Loucy (cell line): Measurements from ENCODE around the gene DDX10.

Experiments used
- H2AFZ ChIP-seq: fragments of 200-600 bp; sonication (generic); 2 replicates; pipeline ENCODE4 v1.6.0; 2016; ENCODE audit warnings: antibody characterized with exemption, mild to moderate bottlenecking, low read length, moderate library complexity
- H3F3A ChIP-seq: fragments of 200-600 bp; 2 replicates; pipeline ENCODE4 v1.6.0; 2016; ENCODE audit warnings: antibody characterized with exemption, low read depth, mild to moderate bottlenecking
- H3K27me3 ChIP-seq: fragments of 200-600 bp; sonication (generic); 2 replicates; pipeline ENCODE4 v1.6.1; 2014; ENCODE audit warnings: low read length, mild to moderate bottlenecking; ENCODE audit not compliant: insufficient read depth, poor library complexity, severe bottlenecking
- H3K36me3 ChIP-seq: fragments of 200-600 bp; sonication (generic); 2 replicates; pipeline ENCODE4 v1.6.1; 2016; ENCODE audit warnings: low read length; ENCODE audit not compliant: insufficient read depth
- H3K4me1 ChIP-seq: fragments of 200-600 bp; sonication (generic); 2 replicates; pipeline ENCODE4 v1.5.1; 2014; ENCODE audit warnings: low read length, mild to moderate bottlenecking; ENCODE audit not compliant: insufficient read depth, poor library complexity, severe bottlenecking
- H3K4me2 ChIP-seq: fragments of 200-600 bp; sonication (generic); 2 replicates; pipeline ENCODE4 v1.6.0; 2014; ENCODE audit warnings: antibody characterized with exemption, low read length, low read depth, mild to moderate bottlenecking; ENCODE audit not compliant: poor library complexity, severe bottlenecking
- H3K4me3 ChIP-seq: fragments of 200-600 bp; sonication (generic); 2 replicates; pipeline ENCODE4 v1.5.1; 2014; ENCODE audit warnings: low read length, mild to moderate bottlenecking, mixed read lengths; ENCODE audit not compliant: poor library complexity, severe bottlenecking
- H3K79me2 ChIP-seq: fragments of 200-600 bp; sonication (generic); 2 replicates; pipeline ENCODE4 v1.6.1; 2014; ENCODE audit warnings: low read length; ENCODE audit not compliant: insufficient read depth
- H3K9ac ChIP-seq: fragments of 200-600 bp; sonication (generic); 2 replicates; pipeline ENCODE4 v1.6.0; 2014; ENCODE audit warnings: mild to moderate bottlenecking, low read depth, low read length, moderate library complexity; ENCODE audit not compliant: poor library complexity, severe bottlenecking
- H3K9me2 ChIP-seq: fragments of 200-600 bp; sonication (generic); replicated peaks from 2 replicates; pipeline ENCODE4 v1.6.1; 2016; ENCODE audit warnings: low read depth, low read length, mixed read lengths
- H3K9me3 ChIP-seq: fragments of 200-600 bp; sonication (generic); 2 replicates; pipeline ENCODE4 v1.6.1; 2014; ENCODE audit warnings: mild to moderate bottlenecking, antibody characterized with exemption, low read length, low read depth; ENCODE audit not compliant: insufficient read depth
- H4K20me1 ChIP-seq: fragments of 200-600 bp; sonication (generic); 2 replicates; pipeline ENCODE4 v1.6.0; 2014; ENCODE audit warnings: antibody characterized with exemption, low read length, mild to moderate bottlenecking; ENCODE audit not compliant: insufficient read depth, poor library complexity, severe bottlenecking
- EZH2phosphoT487 ChIP-seq: fragments of 200-600 bp; IDR thresholded peaks from 2 replicates; pipeline ENCODE4 v1.6.1; 2018; ENCODE audit warnings: antibody characterized with exemption, mild to moderate bottlenecking, moderate library complexity, borderline replicate concordance
- TF ChIP-seq, protein P1 (sequence below): fragments of 200-600 bp; sonication (generic); conservative IDR thresholded peaks from 2 replicates; pipeline ENCODE4 v1.5.1; 2014; ENCODE audit warnings: mild to moderate bottlenecking, antibody characterized with exemption, low read length

DDX10 gene

DNA sequence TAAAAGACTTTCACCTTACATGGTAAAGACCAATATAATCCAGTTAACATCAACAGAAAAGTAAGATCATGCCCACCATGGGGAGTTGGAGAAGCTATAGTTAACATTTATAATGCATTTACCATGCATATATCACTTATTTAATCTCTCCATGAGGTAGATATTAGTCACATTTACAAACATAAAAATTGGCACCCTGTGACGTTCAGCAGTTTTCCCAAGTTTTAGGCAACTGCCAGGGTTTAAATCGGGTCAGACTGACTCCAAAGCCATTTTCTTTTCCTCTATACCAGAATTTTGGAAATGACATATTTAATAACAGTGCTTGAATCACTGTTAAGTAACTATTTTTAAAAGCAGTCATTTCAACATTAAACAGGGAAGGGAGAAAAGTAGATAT, 266.3 kb downstream of the DDX10 start:
- Histone ChIP-seq H3K27me3 (no peaks in the 10 kb centered on the region), H3K4me2 (no peak overlapping the region), H3K9me3 (no peaks in the 10 kb centered on the region), H3K4me3 (no peak overlapping the region), H2AFZ (no peak overlapping the region), H3K9ac (no peak overlapping the region), H3K9me2 (no peaks in the 10 kb centered on the region), H3K36me3 (no peaks in the 10 kb centered on the region), H4K20me1 (no peaks in the 10 kb centered on the region), H3F3A (no peaks in the 10 kb centered on the region), H3K4me1 (no peaks in the 10 kb centered on the region), H3K79me2 (no peaks in the 10 kb centered on the region)
- TF ChIP-seq, protein P1, sequence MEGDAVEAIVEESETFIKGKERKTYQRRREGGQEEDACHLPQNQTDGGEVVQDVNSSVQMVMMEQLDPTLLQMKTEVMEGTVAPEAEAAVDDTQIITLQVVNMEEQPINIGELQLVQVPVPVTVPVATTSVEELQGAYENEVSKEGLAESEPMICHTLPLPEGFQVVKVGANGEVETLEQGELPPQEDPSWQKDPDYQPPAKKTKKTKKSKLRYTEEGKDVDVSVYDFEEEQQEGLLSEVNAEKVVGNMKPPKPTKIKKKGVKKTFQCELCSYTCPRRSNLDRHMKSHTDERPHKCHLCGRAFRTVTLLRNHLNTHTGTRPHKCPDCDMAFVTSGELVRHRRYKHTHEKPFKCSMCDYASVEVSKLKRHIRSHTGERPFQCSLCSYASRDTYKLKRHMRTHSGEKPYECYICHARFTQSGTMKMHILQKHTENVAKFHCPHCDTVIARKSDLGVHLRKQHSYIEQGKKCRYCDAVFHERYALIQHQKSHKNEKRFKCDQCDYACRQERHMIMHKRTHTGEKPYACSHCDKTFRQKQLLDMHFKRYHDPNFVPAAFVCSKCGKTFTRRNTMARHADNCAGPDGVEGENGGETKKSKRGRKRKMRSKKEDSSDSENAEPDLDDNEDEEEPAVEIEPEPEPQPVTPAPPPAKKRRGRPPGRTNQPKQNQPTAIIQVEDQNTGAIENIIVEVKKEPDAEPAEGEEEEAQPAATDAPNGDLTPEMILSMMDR, result no peak
- no peak for TF ChIP-seq EZH2phosphoT487

DNA sequence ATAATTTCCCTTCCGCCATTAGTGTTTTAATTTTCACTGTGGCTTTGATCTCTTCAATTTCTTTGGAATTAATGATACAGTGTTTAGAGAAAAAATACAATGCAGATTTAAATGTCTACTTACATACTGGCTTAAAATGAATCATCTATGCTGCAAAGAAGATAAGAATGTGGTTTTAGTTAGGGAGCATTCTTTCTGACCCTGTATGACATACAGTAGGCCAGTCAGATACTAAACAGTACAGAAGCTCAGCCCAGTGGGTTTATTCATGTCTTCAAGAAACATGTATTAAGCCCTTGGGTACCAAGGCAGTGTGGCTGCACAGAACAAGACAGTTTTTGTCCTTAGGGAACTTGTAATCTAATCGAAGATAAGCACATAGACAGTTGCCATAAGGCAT, 268.8 kb downstream of the DDX10 start:
- Histone ChIP-seq H3K9me2 (no peaks in the 10 kb centered on the region), H3K79me2 (no peaks in the 10 kb centered on the region), H3K9ac (no peak overlapping the region), H3K4me2 (no peak overlapping the region), H3K36me3 (no peaks in the 10 kb centered on the region), H2AFZ (no peak overlapping the region), H3K4me3 (no peak overlapping the region), H3K4me1 (no peaks in the 10 kb centered on the region), H4K20me1 (no peaks in the 10 kb centered on the region), H3K27me3 (no peaks in the 10 kb centered on the region), H3K9me3 (no peaks in the 10 kb centered on the region), H3F3A (no peaks in the 10 kb centered on the region)
- no peak for TF ChIP-seq EZH2phosphoT487
- TF ChIP-seq, protein P1, result no peak

DNA sequence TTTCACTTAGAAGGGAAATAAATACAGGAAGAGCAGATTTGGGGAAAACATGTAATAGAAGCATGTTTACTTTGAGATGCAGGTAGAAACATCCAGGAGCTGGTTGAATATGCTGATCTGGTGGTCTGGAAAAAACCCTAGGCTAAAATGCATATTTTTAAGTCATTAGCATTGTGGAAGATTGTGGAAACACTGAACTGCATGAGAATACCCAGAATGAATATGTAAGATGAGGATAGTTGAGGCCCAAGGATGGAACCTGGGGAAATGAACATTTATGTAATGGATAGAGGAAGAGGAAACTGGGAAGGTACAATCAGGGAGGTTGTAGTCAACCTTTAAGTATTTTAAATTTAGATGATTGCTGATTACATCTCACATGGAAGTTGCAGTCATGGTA, 269.4 kb downstream of the DDX10 start:
- no peak overlapping the region for H3K9ac ChIP-seq
- H3K27me3 ChIP-seq, result no peaks in the 10 kb centered on the region
- H3K79me2 ChIP-seq, result no peaks in the 10 kb centered on the region
- no peak overlapping the region for H3K4me2 ChIP-seq
- no peaks in the 10 kb centered on the region for H3K36me3 ChIP-seq
- H3K4me1 ChIP-seq, result no peaks in the 10 kb centered on the region
- H3F3A ChIP-seq, result no peaks in the 10 kb centered on the region
- no peaks in the 10 kb centered on the region for H3K9me2 ChIP-seq
- TF ChIP-seq, protein P1, result no peak
- TF ChIP-seq EZH2phosphoT487, result no peak
- H2AFZ ChIP-seq, result no peak overlapping the region
- H3K9me3 ChIP-seq, result no peaks in the 10 kb centered on the region
- H4K20me1 ChIP-seq, result no peaks in the 10 kb centered on the region
- H3K4me3 ChIP-seq, result no peak overlapping the region
